K562 (cell line): ENCODE measurements around the gene C1QTNF2. TPM values are rescaled to one million over a fixed set of nuclear protein-coding genes. Genes with fewer than 3 reads are reported as not detected.

ENCODE experiments used
- ATAC-seq: fragments of 200-7000 bp; cut with Tn5 transposase; 3 replicates; pipeline ENCODE4 v1.9.1; 2020; ENCODE audit warnings: moderate library complexity
- BruUV-seq: library from RNA; stranded (reverse); fragments of 400-500 nt; replicated peaks from 2 replicates; lab custom pipeline; 2021; lab: Mats Ljungman, UMichigan
- CTCF ChIA-PET: fragments of 300-600 bp; formaldehyde crosslinking; extraction: SDS; loops from one replicate; lab custom pipeline; 2021; ENCODE audit warnings: low intra/inter-chr PET ratio; lab: Yijun Ruan, JAX
- POLR2A ChIA-PET: fragments of 300-600, 350-650 bp; sonication (Branson Sonifier 250); formaldehyde crosslinking; extraction: SDS; loops from one replicate; lab custom pipeline; 2021; ENCODE audit warnings: antibody characterized with exemption, inconsistent platforms; lab: Yijun Ruan, JAX
- DNase-seq, 4 experiments: peaks; one replicate each; pipeline versions ENCODE4 v3.0.0 to v3.0.0-alpha.2; 2011 to 2018; ENCODE audit warnings: low spot score in 3 of 4, mixed read lengths in 3 of 4; ENCODE audit errors: extremely low read depth in 1 of 4
- FAIRE-seq: peaks from 2 replicates; lab custom pipeline; 2011; peaks lifted over from hg19 to GRCh38; lab: Jason Lieb, UNC
- H2AFZ ChIP-seq: 2 replicates; pipeline ENCODE4 v1.6.0; 2011; ENCODE audit warnings: low read depth, low read length, control low read depth, inconsistent platforms
- H3K27ac ChIP-seq: fragments of 200-600 bp; 3 replicates; pipeline ENCODE4 v1.8.0; 2011; ENCODE audit warnings: low read depth, mild to moderate bottlenecking, control low read depth, inconsistent platforms, low read length, moderate library complexity, mixed read lengths; ENCODE audit errors: extremely low read depth
- H3K27me3 ChIP-seq, 2 experiments: fragments of 300-600 bp in 1 of 2; 2 replicates in 1 of 2; 3 replicates in 1 of 2; pipeline versions ENCODE4 v1.6.0 to v1.8.0; 2011; ENCODE audit warnings: inconsistent platforms in 2 of 2, low read length in 2 of 2, mild to moderate bottlenecking in 1 of 2, mixed read lengths in 1 of 2, moderate library complexity in 1 of 2; ENCODE audit not compliant: control insufficient read depth in 2 of 2, insufficient read depth in 2 of 2
- H3K36me3 ChIP-seq: fragments of 300-600 bp; 3 replicates; pipeline ENCODE4 v1.8.0; 2011; ENCODE audit warnings: mild to moderate bottlenecking, low read length, inconsistent platforms; ENCODE audit not compliant: control insufficient read depth, insufficient read depth
- H3K4me1 ChIP-seq, 2 experiments: fragments of 200-600 bp in 1 of 2; replicated peaks in 1 of 2; 2 replicates in 1 of 2; 3 replicates in 1 of 2; pipeline versions ENCODE4 v1.5.1 to v1.8.0; 2011; ENCODE audit warnings: inconsistent platforms in 2 of 2, low read length in 2 of 2, mild to moderate bottlenecking in 1 of 2, mixed read lengths in 1 of 2, moderate library complexity in 1 of 2; ENCODE audit not compliant: control insufficient read depth in 2 of 2, insufficient read depth in 2 of 2
- H3K4me2 ChIP-seq: 2 replicates; pipeline ENCODE4 v1.6.1; 2011; ENCODE audit warnings: low read length, control low read depth, inconsistent platforms, mixed read lengths; ENCODE audit not compliant: insufficient read depth
- H3K4me3 ChIP-seq: fragments of 200-600 bp; sonication (generic), shearing (Covaris generic); 2 replicates; pipeline ENCODE4 v1.5.1; 2016; ENCODE audit warnings: control low read depth, inconsistent platforms
- H3K79me2 ChIP-seq: fragments of 200-600 bp; 3 replicates; pipeline ENCODE4 v1.8.0; 2011; ENCODE audit warnings: low read length, inconsistent platforms; ENCODE audit not compliant: control insufficient read depth, insufficient read depth
- H3K9ac ChIP-seq, 2 experiments: 2 replicates each; pipeline versions ENCODE4 v1.6.0 to v1.6.1; 2011; ENCODE audit warnings: low read depth in 2 of 2, low read length in 2 of 2, control low read depth in 1 of 2, inconsistent platforms in 1 of 2, mild to moderate bottlenecking in 1 of 2, mixed read lengths in 1 of 2; ENCODE audit not compliant: insufficient read depth in 1 of 2
- H3K9me1 ChIP-seq: one replicate; pipeline ENCODE4 v1.6.0; 2011; ENCODE audit warnings: inconsistent platforms, mild to moderate bottlenecking, low read length, moderate library complexity; ENCODE audit not compliant: control insufficient read depth, insufficient read depth
- H3K9me3 ChIP-seq: replicated peaks from 2 replicates; pipeline ENCODE4 v1.5.1; 2011; ENCODE audit warnings: low read depth, low read length, inconsistent platforms; ENCODE audit not compliant: control insufficient read depth, insufficient read depth
- H4K20me1 ChIP-seq: replicated peaks from 2 replicates; pipeline ENCODE4 v1.6.1; 2011; ENCODE audit warnings: low read length, inconsistent platforms, mixed read lengths; ENCODE audit not compliant: control insufficient read depth, insufficient read depth
- BRD4 ChIP-seq: fragments of 200-600 bp; sonication (generic); IDR thresholded peaks from 2 replicates; pipeline ENCODE4 v1.6.1; 2017; ENCODE audit warnings: inconsistent platforms
- FOS ChIP-seq: IDR thresholded peaks from 3 replicates; pipeline ENCODE4 v1.6.1; 2011; ENCODE audit not compliant: insufficient read length; ENCODE audit errors: extremely low read depth
- ILF3 ChIP-seq: fragments of 450-650 bp; IDR thresholded peaks from 2 replicates; pipeline ENCODE4 v1.6.1; 2018; ENCODE audit warnings: antibody characterized with exemption, mild to moderate bottlenecking, moderate library complexity, borderline replicate concordance
- NCOR1 ChIP-seq: fragments of 450-650 bp; IDR thresholded peaks from 2 replicates; pipeline ENCODE4 v1.6.1; 2016; ENCODE audit warnings: mild to moderate bottlenecking, moderate library complexity
- POLR2H ChIP-seq: IDR thresholded peaks from 2 replicates; pipeline ENCODE4 v1.6.1; 2016; ENCODE audit warnings: missing genetic modification characterization, low read depth, mild to moderate bottlenecking, control low read depth, missing compliant biosample characterization, moderate library complexity
- SIN3A ChIP-seq, 2 experiments: fragments of 150-350 bp in 1 of 2; IDR thresholded peaks; 2 replicates each; pipeline ENCODE4 v1.6.1; 2011 to 2016; ENCODE audit warnings: borderline replicate concordance in 2 of 2, low read depth in 2 of 2, low read length in 2 of 2, mild to moderate bottlenecking in 2 of 2, moderate library complexity in 2 of 2; ENCODE audit not compliant: control insufficient read depth in 1 of 2
- XRCC4 ChIP-seq: IDR thresholded peaks from one replicate; pipeline ENCODE4 v1.6.1; 2011; ENCODE audit not compliant: insufficient read depth, insufficient read length; ENCODE audit errors: extremely low read depth
- ZBTB2 ChIP-seq: fragments of 450-650 bp; IDR thresholded peaks from 2 replicates; pipeline ENCODE4 v1.6.1; 2016; ENCODE audit warnings: antibody characterized with exemption
- ZBTB8A ChIP-seq: fragments of 450-650 bp; IDR thresholded peaks from 2 replicates; pipeline ENCODE4 v1.6.1; 2018; ENCODE audit warnings: mild to moderate bottlenecking, moderate library complexity; ENCODE audit not compliant: partially characterized antibody
- ZC3H8 ChIP-seq: fragments of 450-650 bp; IDR thresholded peaks from 2 replicates; pipeline ENCODE4 v1.6.1; 2017
- ZEB2 ChIP-seq: fragments of 450-650 bp; IDR thresholded peaks from 2 replicates; pipeline ENCODE4 v1.6.1; 2016
- ZKSCAN8 ChIP-seq: fragments of 200-800 bp; sonication (Bioruptor generic); IDR thresholded peaks from 2 replicates; pipeline ENCODE4 v1.6.1; 2016; ENCODE audit warnings: missing genetic modification characterization, missing compliant biosample characterization
- ZNF512 ChIP-seq: IDR thresholded peaks from 2 replicates; pipeline ENCODE4 v1.6.1; 2016; ENCODE audit warnings: missing genetic modification characterization, missing compliant biosample characterization
- ZNF780A ChIP-seq: fragments of 250-450 bp; sonication (Bioruptor Pico); IDR thresholded peaks from 2 replicates; pipeline ENCODE4 v1.5.0; 2021; ENCODE audit warnings: mild to moderate bottlenecking
- WGBS: fragments of 100-300 bp; shearing (Covaris generic); methylation state at CpG from one replicate; pipeline ENCODE4 v1.1.6; 2016; ENCODE audit warnings: low coverage, mixed read lengths; ENCODE audit not compliant: insufficient coverage; ENCODE audit errors: missing lambda C conversion rate; 5-methylcytosine and 5-hydroxymethylcytosine counted together
- in situ Hi-C: fragments of 300-500 bp; cut with MboI; formaldehyde crosslinking; loops from 4 replicates; pipeline ENCODE4 v1.15.0; 2018; ENCODE audit warnings: inconsistent platforms, mixed read lengths
- intact Hi-C: fragments of 100-400 bp; cut with micrococcal nuclease; formaldehyde crosslinking; loops from 2 replicates; pipeline ENCODE4 v1.14.2; 2022
- polyA plus RNA-seq, 8 experiments: library from polyadenylated mRNA; depleted of rRNA in 4 of 8; stranded (reverse) in 5 of 8; unstranded in 3 of 8; fragments of >200 nt; fragmentation: Nextera tagmentation in 2 of 8; fragmentation: Illumina TruSeq in 1 of 8; extraction: Ambion mirVana in 2 of 8; extraction: Trizol in 1 of 8; gene quantifications; 2 replicates each; pipeline versions ENCODE4 v1.2.1 to v1.2.3, GENCODE V29; 2011 to 2014; ENCODE audit warnings: inconsistent platforms in 1 of 8, missing spikeins in 1 of 8
- total RNA-seq, 7 experiments: library from RNA; depleted of rRNA in 6 of 7; stranded (reverse); fragments of >200 nt in 6 of 7; fragmentation: Illumina TruSeq in 2 of 7; extraction: Trizol in 2 of 7; gene quantifications; 2 replicates each; pipeline versions ENCODE4 v1.2.1 to v1.2.3, GENCODE V29; 2011 to 2021; ENCODE audit warnings: low replicate concordance in 1 of 7
- TF ChIP-seq, protein P1 (sequence below): sonication (generic); formaldehyde crosslinking; IDR thresholded peaks from 2 replicates; pipeline ENCODE4 v1.8.0; 2022; ENCODE audit warnings: mild to moderate bottlenecking, missing genetic modification reagents

C1QTNF2 gene
- total and polyA plus RNA-seq, 9 of the 15 experiments (the other 6 are each of a cell fraction or from before 2014, with no cell fraction given) = not detected

DNA sequence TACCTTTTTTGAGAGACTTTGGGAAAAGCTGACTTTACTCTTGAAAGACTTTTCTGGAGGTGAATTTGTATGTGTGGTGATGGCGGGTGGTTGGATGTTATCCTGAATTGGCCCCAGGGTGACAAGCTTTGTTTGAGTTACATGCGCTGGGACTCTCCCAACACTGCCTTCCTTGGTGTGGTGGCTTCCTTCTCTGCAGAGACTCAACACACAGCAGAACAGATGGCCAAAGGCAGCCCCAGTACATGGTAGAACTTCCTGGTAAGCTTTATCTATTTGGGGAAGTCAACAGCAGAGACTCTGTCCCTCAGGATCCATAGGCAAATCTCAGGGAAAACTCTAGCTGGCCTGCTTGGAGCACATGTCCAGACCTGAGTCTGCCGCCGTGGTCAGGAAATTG, 18.1 kb downstream of the C1QTNF2 start:
- Histone ChIP-seq H3K9me3 (no peaks in the 10 kb centered on the region), H3K4me3 (no peak overlapping the region), H2AFZ (0 out of 2 replicates have a peak overlapping the region, but pooled peaks have one; percentile 12), H3K27me3 (peaks cover 0 to 39% of the 10 kb centered on the region in 2 experiments; a peak in 4 of 5 replicates), H3K36me3 (no peaks in the 10 kb centered on the region), H3K9ac (no peak overlapping the region), H3K79me2 (no peaks in the 10 kb centered on the region), H3K27ac (no peak overlapping the region), H4K20me1 (no peaks in the 10 kb centered on the region; the same call in 1 of the 2 replicates), H3K4me2 (no peak overlapping the region), H3K9me1 (no peaks in the 10 kb centered on the region), H3K4me1 (peaks cover 4 to 9% of the 10 kb centered on the region in 2 experiments; a peak in 4 of 5 replicates)
- FAIRE-seq (no peak), DNase-seq (no peak), ATAC-seq (no peak)
- TF ChIP-seq FOS = no peak
- no peak for TF ChIP-seq ZNF780A
- no peak for TF ChIP-seq ZEB2
- TF ChIP-seq ZBTB8A = no peak
- TF ChIP-seq, protein P1, sequence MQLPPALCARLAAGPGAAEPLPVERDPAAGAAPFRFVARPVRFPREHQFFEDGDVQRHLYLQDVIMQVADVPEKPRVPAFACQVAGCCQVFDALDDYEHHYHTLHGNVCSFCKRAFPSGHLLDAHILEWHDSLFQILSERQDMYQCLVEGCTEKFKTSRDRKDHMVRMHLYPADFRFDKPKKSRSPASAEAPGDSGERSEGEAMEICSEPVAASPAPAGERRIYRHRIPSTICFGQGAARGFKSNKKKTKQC (CRISPR knock-in tag) = no peak
- TF ChIP-seq ZNF512 (tag) = no peak
- no peak for TF ChIP-seq ILF3
- no peak for TF ChIP-seq NCOR1
- no peak for TF ChIP-seq ZC3H8
- no peak for TF ChIP-seq POLR2H (tag)
- no peak for TF ChIP-seq XRCC4
- TF ChIP-seq ZBTB2 = no peak
- TF ChIP-seq ZKSCAN8 = no peak
- no peak for TF ChIP-seq BRD4
- no peak for TF ChIP-seq SIN3A (IDR thresholded peaks at IDR 0.05; ENCODE audit: borderline replicate concordance in 2 of 2, control insufficient read depth in 1 of 2, low read depth in 2 of 2, low read length in 2 of 2)
- CTCF ChIA-PET = no interaction called here
- POLR2A ChIA-PET = interaction anchor here (0.6 to 1.1 kb wide), 2 partner anchors 10 to 47 kb away, joined by 3 to 4 read pairs; no protein-coding TSS in a partner anchor
- in situ Hi-C loops (no loop called here), intact Hi-C loops (no loop called here)
- 19% methylated on average over 4 of the region's 4 CpGs for WGBS
- no TSS peak for BruUV-seq
